Measurements from ENCODE around the gene TMF1. TPM values are rescaled to one million over a fixed set of nuclear protein-coding genes. Genes with fewer than 3 reads are reported as not detected.
A peak's percentile ranks its signal among the peaks of the same experiment; 100 is the strongest.

Gene TMF1
- total RNA-seq, 2 experiments from 2014 or later, result 43.0 to 43.5 TPM

DNA sequence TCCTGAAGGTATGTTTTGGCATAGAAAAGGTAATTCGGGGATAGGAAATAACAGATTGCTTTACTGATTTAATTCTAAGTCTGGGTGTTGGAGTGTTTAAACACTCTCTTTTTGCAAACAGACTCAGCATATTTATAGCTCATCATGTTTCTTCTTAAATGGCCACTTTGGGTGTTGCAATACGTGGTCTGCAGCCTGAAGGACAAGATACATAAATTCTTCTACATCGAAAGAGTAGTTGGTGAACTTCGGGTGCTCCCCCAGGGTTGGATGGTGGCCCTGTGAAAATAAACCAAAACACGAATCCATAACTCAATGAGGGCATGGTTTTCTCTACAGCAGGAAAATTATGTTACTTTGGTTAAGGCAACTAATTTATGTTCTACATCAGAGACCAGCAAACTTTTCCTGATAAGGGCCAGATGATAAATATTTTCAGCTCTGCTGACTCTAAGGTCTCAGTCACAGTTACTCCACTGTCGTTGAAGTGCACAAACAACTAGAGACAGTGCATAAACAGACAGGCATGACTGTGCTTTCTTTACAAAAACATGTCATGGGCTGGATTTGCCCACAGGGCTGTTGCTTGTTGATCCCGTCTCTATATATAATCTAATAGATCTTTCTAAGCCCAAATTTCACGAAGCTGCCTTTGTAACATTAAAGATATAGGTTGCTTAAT, 74.5 kb downstream of the TMF1 start:
- POLR2A ChIA-PET, result interaction anchor here (0.6 kb wide), 1 partner anchor 352 kb away, joined by 3 read pairs; no protein-coding TSS in a partner anchor
- Mint-ChIP-seq H3K27ac (no peak overlapping the region), H3K36me3 (ENCODE audit: low read depth) (peaks cover 23% of the 10 kb centered on the region), H3K9me3 (no peaks in the 10 kb centered on the region), H3K4me3 (no peak overlapping the region), H3K27me3 (no peaks in the 10 kb centered on the region), H3K4me1 (no peaks in the 10 kb centered on the region)
- no peak for DNase-seq
- CTCF ChIA-PET, result interaction anchor here (1.6 to 1.8 kb wide), 2 partner anchors 13 to 36 kb away, joined by 3 to 4 read pairs; partner anchors contain the start of gene EOGT

GRCh38 chr3:68974711-68975110, 77.4 kb downstream of the TMF1 start:
- H3K27ac Mint-ChIP-seq, result no peak overlapping the region
- no peaks in the 10 kb centered on the region for H3K4me1 Mint-ChIP-seq
- H3K27me3 Mint-ChIP-seq, result peaks cover 3% of the 10 kb centered on the region
- peaks cover 15% of the 10 kb centered on the region for H3K36me3 Mint-ChIP-seq (ENCODE audit: low read depth)
- no peak overlapping the region for H3K4me3 Mint-ChIP-seq
- H3K9me3 Mint-ChIP-seq, result no peaks in the 10 kb centered on the region
- DNase-seq, result no peak
- POLR2A ChIA-PET, result no interaction called here
- CTCF ChIA-PET, result no interaction called here

DNA sequence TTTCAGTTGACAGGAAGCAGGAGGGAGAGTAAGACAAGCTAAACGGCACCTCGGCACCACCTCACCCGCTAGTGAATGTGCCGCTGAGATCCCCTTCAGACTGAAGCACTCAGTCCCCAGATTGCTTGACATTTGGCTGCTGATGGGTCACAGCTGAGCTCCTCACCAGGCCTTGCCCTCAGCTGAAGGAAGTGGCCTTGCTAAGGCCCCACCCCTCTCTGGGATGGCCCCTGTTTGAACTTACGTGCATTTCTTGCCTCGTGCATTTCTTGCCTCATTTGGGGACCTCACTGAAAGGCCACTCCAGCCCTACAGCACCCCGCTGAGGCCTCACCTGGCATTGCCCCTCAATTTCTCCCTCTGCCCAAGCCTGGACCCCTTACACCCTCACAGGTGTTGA, 78.5 kb downstream of the TMF1 start:
- H3K4me1 Mint-ChIP-seq, result no peaks in the 10 kb centered on the region
- POLR2A ChIA-PET, result no interaction called here
- CTCF ChIA-PET, result no interaction called here
- H3K9me3 Mint-ChIP-seq, result no peaks in the 10 kb centered on the region
- DNase-seq, result no peak
- H3K36me3 Mint-ChIP-seq (ENCODE audit: low read depth), result peaks cover 12% of the 10 kb centered on the region
- H3K27me3 Mint-ChIP-seq, result peaks cover 10% of the 10 kb centered on the region
- no peak overlapping the region for H3K4me3 Mint-ChIP-seq
- no peak overlapping the region for H3K27ac Mint-ChIP-seq

DNA sequence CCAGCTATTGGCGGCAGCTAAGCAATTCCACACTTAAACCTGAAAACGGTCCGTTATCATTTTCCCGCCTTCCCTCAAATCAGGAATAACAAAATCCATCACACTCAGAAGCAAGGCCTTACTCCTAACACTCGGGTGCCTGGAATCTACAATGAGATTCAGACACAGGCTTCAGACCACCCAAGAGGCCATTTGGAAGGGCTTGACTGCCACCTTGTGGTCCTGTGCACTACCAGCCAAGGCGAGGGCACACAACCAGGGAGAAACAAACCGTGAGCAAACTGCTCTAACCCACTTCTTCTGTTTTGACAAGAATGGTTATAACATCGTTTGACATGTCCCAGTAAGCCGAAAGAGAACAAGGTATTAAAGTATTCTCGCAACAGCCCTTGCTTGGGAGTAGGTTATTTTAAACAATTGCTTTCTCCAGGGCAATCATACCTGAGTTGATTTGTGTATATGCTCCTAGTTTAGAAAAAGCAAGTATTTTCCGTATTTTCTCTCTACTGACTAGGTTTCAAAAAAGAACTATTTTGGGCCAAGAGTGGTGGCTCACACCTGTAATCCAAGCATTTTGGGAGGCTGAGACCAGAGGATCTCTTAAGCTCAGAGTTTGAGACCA, 79.7 kb downstream of the TMF1 start:
- no peak overlapping the region for H3K27ac Mint-ChIP-seq
- no peak overlapping the region for H3K4me3 Mint-ChIP-seq
- H3K9me3 Mint-ChIP-seq, result no peaks in the 10 kb centered on the region
- DNase-seq, result peak; percentile 26
- peaks cover 4% of the 10 kb centered on the region for H3K36me3 Mint-ChIP-seq (ENCODE audit: low read depth)
- ChIA-PET CTCF (interaction anchor here (1.0 to 1.3 kb wide), 2 partner anchors 9 to 31 kb away, joined by 3 to 4 read pairs; no protein-coding TSS in a partner anchor), POLR2A (no interaction called here)
- peaks cover 12% of the 10 kb centered on the region for H3K27me3 Mint-ChIP-seq
- no peaks in the 10 kb centered on the region for H3K4me1 Mint-ChIP-seq

Small RNA genes lying within 50 kb of the gene (microRNA-seq; reads per million reads assigned to microRNA genes)
- gene MIR3136 (ENCODE audit: borderline microRNAs expressed, borderline replicate concordance), result 8.2 reads per million, percentile 37 among the genes with 10 or more reads in this experiment

Other genes with a start within 250 kb of the TMF1 start
- gene TAFA4, start 119.8 kb downstream of the TMF1 start, total RNA-seq, result not detected
- 10 to 100 TPM; 11.3 to 14.7 TPM for gene EOGT, start 38.6 kb downstream of the TMF1 start, total RNA-seq
- gene UBA3, start 28.0 kb upstream of the TMF1 start, total RNA-seq, result 10 to 100 TPM; 81.1 to 88.9 TPM
- gene ARL6IP5, start 32.6 kb upstream of the TMF1 start, total RNA-seq, result 100 to 1,000 TPM; 154 to 156 TPM
- gene LMOD3, start 70.3 kb upstream of the TMF1 start, total RNA-seq, result not detected